HG02571 (cell line): Measurements from ENCODE around the gene GNB1.
A peak's percentile ranks its signal among the peaks of the same experiment; 100 is the strongest.
"Not testable (repeated sequence)": the region's sequence is repeated elsewhere in the genome, so short reads cannot be mapped to it uniquely, and the experiment has no call there.

ENCODE experiments used
- ATAC-seq: cut with Tn5 transposase; IDR thresholded peaks from one replicate; pipeline ENCODE4 v1.9.1; 2021; ENCODE audit warnings: mild to moderate bottlenecking, moderate library complexity; ENCODE audit not compliant: unreplicated experiment

Gene GNB1

DNA sequence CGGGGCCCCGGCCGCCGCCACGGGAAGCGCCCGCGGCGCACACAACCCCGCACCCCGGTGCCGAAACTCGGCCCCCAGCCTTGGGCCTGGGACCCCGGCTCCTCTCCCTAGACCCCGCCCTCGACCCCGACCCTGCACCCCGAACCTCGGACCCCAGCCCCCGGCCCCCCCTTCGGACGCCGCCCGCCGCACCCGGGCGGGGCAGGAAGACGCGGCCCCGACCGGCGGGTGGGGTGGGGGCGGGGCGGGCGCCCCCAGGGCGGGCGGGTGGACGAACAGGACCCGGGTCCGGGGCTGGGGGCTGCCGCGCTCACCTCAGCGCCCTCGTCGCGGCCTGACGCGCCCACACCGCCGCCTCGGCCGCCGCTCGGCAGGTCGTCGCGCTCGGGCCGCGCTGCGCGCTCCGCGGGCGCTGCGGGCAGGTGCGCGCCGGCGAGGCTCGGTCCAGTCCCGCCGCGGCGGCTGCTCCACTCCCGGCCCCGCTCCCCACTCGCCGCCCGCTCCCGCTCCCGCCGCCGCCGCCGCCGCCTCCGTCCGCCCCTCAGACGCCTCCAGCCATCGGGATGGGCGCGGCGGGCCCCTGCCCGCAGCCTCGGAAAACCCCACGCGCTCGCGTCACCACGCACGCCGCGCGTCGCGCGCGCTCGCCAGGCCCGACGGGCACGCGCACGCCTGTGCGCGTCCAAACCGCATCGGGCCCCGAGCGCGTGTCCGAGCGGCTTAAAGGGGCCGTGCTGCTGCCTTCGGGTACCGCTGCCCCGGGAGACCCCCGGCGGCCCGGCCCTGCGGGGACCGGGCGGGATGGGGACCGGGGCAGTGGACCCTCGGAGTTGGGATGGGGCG, at the start of gene GNB1:
TSS of gene GNB1 (minus strand) at position 582 of the 843 bp plus-strand sequence. CDS start 65,634 bp downstream, outside the sequence.
- ATAC-seq, result peak; percentile 47

DNA sequence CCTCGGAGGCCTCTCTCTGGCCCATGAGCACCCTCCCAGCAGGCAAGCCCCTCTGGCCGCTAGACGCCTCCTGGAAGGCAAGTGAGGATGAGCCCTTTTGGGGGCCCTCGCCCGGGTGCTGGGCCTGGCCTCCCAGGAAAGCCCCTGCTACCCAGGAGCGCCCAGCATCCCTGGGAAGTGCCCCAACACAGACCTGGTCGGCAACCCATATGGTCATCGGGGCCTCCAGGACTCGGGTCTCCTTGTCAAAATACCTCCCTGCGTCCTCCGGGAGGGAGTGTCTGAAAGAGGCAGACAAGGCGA, 49.2 kb upstream of the GNB1 start:
- no peak for ATAC-seq

DNA sequence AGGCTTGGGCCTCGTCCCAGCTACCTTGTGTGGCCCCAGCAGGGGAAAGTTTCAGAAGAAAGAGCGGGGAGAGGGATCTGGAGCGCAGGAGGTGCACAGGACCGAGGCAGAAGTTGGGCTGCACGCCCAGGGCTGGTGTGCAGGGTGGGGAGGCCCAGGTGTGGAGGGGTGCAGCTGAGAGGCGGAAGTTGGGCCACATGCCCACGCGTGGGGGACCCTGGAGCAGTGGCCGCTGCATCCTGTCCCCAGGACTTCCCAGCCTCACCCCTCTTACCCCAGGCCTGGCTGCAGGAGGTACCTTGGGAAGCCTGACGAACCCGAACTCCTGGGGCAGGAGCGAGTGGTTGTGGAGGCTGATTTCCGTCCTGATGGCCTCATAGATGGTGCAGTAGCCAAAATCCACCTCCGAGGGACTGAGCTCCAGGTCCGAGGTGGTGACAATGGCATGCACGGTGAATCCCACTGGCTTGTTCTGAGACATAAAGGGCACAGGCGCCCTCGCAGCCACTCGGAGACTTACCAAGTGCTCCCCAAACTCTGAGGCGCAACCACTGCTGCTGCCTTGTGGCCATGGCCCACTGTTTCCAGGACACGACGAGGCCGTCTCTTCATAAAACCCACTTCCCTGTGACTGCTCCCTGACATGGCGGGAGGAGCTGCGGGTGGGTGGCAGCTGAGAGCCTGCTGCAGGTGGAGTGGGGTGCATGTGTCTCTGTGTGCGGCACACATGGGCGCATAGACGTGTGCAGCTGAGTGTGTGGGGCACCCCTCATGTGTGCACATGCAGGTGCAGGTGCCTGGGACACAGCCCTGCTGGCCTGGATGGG, 48.6 kb upstream of the GNB1 start:
- no peak for ATAC-seq

DNA sequence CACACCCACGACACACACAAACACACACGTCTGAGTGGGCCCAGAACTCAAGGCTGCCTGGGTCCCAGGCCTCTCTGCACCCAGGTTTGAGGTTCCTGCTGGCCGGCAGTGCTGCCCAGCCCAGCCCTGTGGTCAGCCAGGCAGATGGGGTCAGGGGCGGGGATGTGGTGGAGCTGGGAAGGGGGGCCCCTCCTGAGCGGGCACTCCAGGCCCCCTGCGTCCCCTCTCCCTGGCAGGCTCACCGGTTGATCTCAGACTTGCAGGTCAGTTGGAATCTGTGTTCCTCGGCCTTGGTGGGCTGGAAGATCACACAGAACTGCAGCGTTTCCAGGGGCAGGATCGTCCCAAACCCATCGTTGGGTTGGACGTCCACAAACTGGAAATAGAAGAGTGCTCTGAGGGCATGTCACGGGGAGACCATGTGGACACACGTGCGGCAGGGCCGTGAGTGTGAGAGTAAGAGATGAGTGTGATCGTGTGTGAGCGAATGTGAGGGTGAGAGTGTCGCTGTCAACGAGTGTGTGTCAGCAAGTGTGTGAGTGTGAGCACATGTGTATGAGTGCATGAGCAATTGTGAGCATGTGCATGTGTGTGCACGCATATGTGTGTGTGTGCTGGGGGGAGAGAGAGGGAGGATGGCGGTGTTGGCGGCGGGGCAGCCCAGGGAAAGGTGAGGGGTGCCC, 47.9 kb upstream of the GNB1 start:
- no peak for ATAC-seq

DNA sequence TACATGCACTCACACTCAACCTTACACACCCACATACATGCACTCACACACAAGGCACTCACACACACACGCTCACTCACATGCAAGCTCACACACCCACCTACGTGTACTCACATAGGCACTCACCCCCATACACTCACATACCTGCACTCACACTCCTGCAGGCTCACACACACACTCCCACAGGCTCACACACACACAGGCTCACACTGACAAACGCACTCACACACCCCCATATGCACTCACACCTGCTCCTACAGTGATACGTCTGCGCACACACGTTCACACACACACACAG, 47.3 kb upstream of the GNB1 start:
- no peak for ATAC-seq

DNA sequence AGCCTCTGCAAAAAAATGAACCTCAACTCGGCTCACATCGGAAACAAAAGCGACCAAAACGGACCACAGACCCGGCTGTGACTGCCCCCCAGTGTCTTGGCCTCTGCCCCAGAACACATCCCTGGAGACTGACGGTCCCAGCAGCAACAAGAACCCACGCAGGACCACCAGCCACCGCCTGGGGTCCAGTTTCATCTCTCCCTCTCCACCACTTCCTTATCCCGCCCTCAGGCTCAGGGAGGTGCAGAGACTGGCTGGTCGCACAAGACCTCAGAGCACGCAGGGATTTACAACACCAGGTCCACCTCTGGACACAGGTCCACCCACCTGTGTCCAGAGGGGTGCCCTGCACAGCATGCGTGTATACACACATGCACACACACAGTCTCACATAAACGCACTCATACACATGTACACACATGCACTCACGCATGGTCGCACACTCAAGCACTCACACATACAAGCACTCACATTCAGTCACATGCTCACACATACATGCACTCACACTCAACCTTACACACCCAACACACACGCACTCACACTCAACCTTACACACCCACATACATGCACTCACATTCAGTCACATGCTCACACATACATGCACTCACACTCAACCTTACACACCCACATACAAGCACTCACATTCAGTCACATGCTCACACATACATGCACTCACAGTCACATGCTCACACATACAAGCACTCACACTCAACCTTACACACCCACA, 46.8 kb upstream of the GNB1 start:
- no peak for ATAC-seq

DNA sequence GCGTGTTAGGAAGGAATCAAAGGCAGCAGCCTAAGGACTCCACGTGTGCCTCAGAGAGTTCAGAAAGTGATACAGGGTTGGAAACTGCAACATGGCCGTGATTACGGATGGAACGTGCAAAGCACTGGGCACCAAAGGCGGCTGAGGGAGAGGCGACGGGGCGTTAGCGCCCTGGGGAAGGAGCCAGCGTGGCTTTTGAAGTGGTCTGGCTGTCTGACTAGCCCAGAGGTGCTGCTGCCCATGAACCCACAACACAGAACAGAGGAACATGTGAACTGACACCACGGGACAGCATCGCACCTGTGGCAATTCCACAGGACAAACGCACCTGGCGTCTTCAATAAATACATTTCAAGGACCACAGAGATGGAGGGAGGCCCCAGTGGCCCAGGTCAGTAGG, 46.2 kb upstream of the GNB1 start:
- ATAC-seq, result no peak

DNA sequence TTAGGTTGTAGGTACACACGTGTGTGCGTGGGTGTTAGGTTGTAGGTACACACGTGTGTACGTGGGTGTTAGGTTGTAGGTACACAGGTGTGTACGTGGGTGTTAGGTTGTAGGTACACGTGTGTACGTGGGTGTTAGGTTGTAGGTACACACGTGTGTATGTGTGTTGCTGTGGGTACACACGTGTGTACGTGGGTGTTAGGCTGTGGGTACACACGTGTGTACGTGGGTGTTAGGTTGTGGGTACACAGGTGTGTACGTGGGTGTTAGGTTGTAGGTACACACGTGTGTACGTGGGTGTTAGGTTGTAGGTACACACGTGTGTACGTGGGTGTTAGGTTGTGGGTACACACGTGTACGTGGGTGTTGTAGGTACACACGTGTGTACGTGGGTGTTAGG, 44.0 kb upstream of the GNB1 start:
- ATAC-seq, result not testable (repeated sequence)

DNA sequence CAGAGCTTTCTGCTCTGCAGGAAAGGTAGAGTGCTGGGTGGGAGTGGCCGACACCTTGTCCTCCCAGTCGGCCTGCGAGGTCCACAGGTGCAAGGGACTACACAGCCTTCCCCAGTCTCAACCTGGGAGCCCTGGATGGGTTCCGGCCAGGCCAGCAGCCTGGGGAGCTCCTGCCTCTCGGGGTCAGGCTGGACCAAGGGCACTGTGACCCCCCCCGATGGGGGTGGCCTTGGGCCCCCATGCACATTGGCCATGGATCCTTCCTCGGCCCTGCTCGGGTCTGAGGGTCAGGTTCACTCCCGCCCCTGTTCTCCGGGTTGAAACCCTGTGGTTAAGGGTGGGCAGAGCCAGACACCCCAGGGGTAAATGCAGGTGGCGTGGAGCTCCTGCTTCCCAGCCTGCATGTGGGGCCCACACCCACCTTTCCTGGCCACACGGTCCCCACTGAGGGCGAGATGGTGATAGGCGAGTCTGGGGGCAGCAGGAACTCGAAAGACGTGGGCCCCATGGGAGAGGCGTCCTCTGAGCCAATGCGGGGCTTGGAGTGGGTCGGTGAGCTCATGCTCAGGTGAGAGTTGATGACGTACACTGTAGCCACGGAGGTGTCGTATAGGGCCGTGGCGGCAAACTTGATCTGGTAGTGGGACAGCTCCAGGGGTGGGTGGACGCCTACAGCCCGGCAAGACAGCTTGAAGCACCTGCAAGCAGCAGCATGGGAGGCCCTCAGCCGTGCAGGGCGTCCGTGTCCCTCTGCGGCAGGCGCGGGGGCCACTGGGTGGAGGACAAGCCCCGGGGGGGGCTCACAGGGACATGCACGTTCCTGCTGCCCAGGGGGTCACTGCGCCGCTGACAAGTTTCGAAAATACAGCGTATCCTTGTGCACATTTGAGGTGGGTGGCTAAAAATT, 39.0 kb upstream of the GNB1 start:
- ATAC-seq, result no peak

DNA sequence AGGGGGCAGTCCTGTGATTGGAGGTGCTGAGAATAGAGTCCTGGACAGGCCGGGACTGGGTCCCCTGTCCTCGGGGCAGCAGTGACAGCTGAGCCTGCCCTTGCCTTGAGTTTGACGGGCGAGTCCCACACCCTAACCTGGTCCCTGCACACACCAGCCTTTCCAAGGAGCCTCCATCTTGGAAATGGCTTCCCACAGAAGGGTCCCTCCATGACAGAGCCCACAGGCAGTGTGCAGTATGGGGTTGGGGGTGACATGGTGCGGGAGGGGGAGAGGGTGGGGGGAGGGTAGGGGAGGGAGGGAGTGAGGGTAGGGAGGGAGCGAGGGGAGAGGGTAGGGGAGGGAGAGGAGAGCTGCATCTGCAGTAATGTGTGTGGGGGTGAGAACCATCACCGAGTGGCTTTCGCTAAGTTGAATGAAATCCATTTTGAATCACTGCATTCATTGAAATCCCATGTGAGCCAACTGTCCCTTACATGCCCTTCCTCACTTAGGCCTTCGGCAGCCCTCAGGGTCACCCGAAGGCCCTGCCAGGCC, 38.3 kb upstream of the GNB1 start:
- ATAC-seq, result no peak

DNA sequence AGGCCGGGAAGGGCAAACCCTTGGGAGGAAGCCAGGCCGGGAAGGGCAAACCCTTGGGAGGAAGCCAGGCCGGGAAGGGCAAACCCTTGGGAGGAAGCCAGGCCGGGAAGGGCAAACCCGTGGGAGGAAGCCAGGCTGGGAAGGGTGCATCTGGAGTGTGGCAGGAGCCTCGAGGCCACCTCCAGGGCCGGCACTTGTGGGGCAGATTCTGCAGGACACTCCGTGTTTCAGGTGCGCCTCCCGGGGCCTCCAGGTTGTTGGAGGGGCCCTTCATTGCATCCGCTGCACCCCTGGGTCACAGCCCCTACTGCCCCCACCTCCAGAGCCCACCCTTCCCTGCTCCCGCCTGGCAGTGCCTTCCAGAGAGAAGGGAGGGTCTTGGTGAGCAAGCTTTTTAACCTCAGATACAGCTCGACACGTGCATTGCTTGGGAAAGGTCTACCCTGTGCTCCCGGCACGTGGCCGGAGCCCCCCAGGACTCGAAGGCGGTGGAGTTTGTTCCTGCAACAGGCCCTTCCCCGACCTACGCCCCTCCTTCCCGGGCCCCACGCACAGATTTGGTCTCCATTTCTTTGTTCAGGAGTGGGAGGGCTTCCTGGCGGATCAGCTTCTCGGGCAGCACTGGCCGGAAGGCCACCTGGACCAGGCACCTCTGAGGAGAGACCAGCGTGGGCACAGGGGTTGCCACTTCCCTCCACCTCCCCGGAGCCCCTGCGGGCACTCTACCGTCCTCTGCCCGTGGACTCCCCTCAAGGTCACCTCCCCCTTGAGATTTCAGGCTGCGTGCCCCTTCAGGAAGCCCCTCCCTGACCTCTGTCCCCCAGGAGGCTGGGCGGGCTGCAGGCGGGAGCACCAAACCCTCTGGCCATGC, 37.6 kb upstream of the GNB1 start:
- ATAC-seq, result no peak

DNA sequence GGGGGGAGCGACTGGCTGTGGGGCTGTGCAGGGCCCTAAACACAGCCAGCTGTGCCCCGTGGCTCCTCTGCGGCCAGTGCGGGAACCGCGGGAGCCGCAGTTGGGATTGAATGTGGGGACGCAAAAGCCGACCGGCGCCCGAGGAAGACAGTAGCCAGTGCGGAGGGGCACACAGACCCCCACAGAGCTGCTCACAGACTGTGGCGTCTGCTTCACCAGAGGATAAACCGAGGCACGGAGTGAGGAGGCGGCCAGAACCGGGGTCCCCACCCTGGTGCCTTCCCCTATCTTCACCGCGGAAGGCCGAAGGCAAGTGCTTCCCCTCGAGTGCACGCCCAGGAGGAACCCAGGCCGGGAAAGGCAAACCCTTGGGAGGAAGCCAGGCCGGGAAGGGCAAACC, 36.9 kb upstream of the GNB1 start:
- ATAC-seq, result no peak

DNA sequence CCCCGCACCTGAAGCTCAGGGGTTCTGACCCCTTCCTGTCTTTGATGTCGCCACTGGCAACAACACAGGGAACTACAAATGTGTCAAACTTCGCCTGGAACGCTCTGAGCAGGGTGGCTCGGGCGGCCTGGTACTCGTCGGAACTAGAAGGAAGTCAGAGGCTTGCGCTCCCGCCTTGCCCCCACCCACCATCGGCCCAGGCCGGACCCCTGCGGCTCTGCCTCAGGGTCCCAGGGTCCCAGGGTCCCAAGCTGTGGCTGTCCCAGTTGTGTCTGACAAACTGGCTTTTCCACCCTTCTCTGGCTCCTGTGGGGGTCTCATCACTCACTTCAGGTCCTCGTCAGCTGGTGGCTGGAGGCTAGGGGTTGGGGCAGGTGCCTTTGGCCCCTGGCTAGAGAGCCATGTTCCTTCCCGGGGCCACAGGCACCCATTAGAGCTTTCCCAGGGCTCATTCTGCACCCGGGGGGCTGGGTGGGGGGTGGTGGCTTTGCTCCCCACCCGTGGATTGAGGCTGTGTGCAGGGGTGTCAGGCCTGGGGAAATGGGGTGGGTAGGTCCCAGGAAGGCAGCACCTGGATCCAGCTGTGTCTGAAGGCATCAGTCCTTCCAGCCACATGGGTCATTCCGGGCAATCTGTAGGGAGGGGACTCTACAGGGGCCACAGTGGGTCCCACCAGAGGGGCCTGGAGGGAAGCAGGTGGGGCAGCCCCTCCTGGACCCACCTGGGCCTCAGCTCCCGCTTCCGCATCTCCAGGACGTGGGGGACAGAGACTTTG, 36.2 kb upstream of the GNB1 start:
- no peak for ATAC-seq

DNA sequence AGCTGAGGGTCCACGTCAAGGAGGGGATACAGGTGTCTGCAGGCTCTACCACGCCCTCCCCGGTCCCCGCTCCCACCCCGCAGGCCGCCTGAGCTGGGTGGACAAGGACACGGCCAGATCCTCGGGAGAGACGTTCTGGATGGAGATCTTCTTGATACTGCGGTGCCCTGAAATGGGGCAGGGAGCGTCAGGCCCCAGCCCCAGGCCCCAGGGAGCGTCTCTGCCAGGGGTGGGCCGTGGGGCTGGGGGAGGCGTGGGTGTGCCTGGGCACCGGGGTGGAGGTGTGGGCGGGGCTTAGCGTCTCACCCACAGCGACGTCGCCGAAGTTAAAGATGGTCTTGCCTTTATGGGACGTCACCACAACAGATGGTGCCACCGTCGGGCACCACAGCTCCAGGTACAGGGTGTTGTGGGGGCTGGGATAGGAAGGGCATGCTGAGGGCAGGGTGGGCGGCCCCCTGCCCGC, 35.5 kb upstream of the GNB1 start:
- ATAC-seq, result no peak

DNA sequence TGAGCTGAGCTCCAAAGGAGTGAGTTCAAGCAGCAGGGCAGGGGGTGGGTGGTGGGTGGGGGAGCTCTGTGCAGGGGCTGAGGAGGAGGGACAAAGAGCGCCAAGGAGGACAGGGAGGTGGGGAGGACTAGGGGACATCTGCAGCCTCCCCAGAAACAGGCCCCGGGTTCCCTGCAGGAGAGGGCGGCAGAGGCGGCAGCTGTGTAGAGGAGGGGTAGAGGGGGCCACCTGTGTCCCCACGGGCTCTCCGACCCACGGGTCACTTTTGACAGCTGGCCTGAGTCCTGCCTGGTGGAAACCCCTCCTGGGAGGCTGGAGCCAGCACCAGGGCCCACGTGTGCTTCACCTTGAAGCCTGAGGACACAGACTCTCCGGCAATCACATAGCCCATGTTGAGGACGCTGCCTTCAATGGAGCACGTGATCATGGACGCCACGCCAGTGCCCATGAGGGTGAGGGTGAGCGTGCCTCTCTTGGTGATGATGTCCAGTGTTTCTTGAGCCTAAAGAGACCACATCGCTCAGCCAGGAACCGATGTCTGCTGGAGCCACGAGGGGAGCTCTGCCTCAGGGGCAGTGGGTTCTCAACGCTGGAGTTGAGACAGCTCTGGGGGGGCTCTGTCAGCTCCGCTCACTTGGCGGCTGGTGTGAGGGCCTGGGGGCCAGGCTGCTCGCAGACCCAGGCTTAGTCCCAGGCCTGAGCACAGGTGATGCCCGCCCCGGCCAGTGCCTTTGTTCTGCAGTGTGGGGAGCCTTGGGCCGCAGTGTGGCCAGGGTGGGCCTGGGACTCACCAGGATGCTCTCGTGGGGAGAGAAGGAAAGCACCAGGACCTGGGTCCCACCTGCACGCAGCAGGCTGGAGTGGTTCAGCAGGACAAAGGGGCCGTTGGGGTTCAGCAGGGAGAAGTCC, 34.8 kb upstream of the GNB1 start:
- no peak for ATAC-seq

DNA sequence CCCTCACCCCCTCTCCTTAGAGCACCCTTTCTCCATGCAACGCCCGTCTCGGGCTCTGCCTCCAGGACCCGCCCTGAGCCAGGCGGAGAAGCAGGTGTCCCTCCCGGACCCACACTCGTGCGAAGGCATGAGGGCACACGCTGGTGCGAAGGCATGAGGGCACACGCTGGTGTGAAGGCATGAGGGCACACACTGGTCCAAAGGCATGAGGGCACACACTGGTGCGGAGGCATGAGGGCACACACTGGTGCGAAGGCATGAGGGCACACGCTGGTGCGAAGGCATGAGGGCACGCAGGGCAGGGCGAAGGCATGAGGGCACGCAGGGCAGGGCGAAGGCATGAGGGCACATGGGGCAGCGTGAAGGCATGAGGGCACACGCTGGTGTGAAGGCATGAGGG, 34.0 kb upstream of the GNB1 start:
- ATAC-seq, result no peak

DNA sequence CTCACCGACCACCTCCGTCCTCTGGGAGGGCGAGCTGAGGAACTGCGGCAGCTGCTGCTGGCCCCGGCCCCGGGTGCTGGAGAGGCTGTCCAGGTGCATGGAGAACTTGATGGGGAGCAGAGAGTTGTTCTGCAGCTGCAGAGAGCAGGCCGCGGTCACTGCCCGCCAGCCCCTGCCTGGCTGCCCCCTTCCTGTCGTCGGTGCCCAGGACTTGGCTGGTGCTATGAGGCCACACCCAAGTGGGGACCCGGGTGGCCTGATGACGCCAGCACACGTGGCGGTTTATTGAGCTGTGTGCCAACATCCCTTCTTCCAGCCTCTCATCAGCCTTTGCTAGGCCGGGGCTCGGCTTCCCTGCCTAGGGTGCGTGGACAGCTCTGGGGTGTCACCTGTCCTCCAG, 33.5 kb upstream of the GNB1 start:
- ATAC-seq, result no peak
